H9 (cell line): ENCODE measurements around the gene PGA4. TPM values are rescaled to one million over a fixed set of nuclear protein-coding genes. Genes with fewer than 3 reads are reported as not detected.

Experiments
- DNase-seq: peaks from one replicate; pipeline ENCODE4 v3.0.0-alpha.2; 2017
- H2AFZ ChIP-seq: one replicate; pipeline ENCODE4 v1.6.1; 2013; ENCODE audit warnings: mild to moderate bottlenecking, low read length, control low read depth, moderate library complexity
- H2AK5ac ChIP-seq: 2 replicates; pipeline ENCODE4 v1.6.1; 2013; ENCODE audit warnings: low read length, control low read depth, mixed read lengths; ENCODE audit not compliant: insufficient read length
- H2BK120ac ChIP-seq: one replicate; pipeline ENCODE4 v1.6.1; 2013; ENCODE audit warnings: low read depth, mild to moderate bottlenecking, low read length, control low read depth, inconsistent platforms; ENCODE audit not compliant: poor library complexity, severe bottlenecking
- H2BK12ac ChIP-seq: 2 replicates; pipeline ENCODE4 v1.6.1; 2013; ENCODE audit warnings: low read length, control low read depth, mixed read lengths, low read depth; ENCODE audit not compliant: insufficient read length
- H2BK15ac ChIP-seq: 2 replicates; pipeline ENCODE4 v1.6.1; 2013; ENCODE audit warnings: low read depth, low read length, control low read depth
- H2BK20ac ChIP-seq: one replicate; pipeline ENCODE4 v1.6.1; 2013; ENCODE audit warnings: low read depth, mild to moderate bottlenecking, low read length, control low read depth, inconsistent platforms; ENCODE audit not compliant: poor library complexity, severe bottlenecking
- H2BK5ac ChIP-seq: 2 replicates; pipeline ENCODE4 v1.6.1; 2013; ENCODE audit warnings: low read length, control low read depth, mixed read lengths; ENCODE audit not compliant: insufficient read length
- H3K14ac ChIP-seq: 2 replicates; pipeline ENCODE4 v1.6.1; 2013; ENCODE audit warnings: low read length, control low read depth; ENCODE audit not compliant: insufficient read depth
- H3K18ac ChIP-seq: 2 replicates; pipeline ENCODE4 v1.6.1; 2013; ENCODE audit warnings: low read depth, mild to moderate bottlenecking, mixed read lengths, low read length, control low read depth; ENCODE audit not compliant: insufficient read length
- H3K23ac ChIP-seq: 2 replicates; pipeline ENCODE4 v1.6.1; 2013; ENCODE audit warnings: low read length, control low read depth, mixed read lengths, low read depth; ENCODE audit not compliant: insufficient read length
- H3K23me2 ChIP-seq: 2 replicates; pipeline ENCODE4 v1.6.1; 2013; ENCODE audit warnings: low read depth, mild to moderate bottlenecking, mixed read lengths, low read length, control low read depth; ENCODE audit not compliant: insufficient read length, poor library complexity, severe bottlenecking
- H3K27ac ChIP-seq: 2 replicates; pipeline ENCODE4 v1.5.1; 2013; ENCODE audit warnings: low read length, control low read depth, mixed read lengths, low read depth; ENCODE audit not compliant: insufficient read length
- H3K27me3 ChIP-seq: 2 replicates; pipeline ENCODE4 v1.6.1; 2013; ENCODE audit warnings: low read length, control low read depth, inconsistent platforms; ENCODE audit not compliant: insufficient read depth
- H3K4ac ChIP-seq: 2 replicates; pipeline ENCODE4 v1.6.1; 2013; ENCODE audit warnings: low read depth, mild to moderate bottlenecking, control low read depth, inconsistent platforms, low read length, moderate library complexity
- H3K4me1 ChIP-seq: 2 replicates; pipeline ENCODE4 v1.6.1; 2013; ENCODE audit warnings: low read length, control low read depth, inconsistent platforms; ENCODE audit not compliant: insufficient read depth
- H3K4me2 ChIP-seq: 2 replicates; pipeline ENCODE4 v1.6.1; 2013; ENCODE audit warnings: low read length, control low read depth, mixed read lengths; ENCODE audit not compliant: insufficient read length, insufficient read depth
- H3K56ac ChIP-seq: 2 replicates; pipeline ENCODE4 v1.6.1; 2013; ENCODE audit warnings: low read depth, mild to moderate bottlenecking, mixed read lengths, low read length, control low read depth; ENCODE audit not compliant: insufficient read length
- H3K79me1 ChIP-seq: 2 replicates; pipeline ENCODE4 v1.6.1; 2013; ENCODE audit warnings: low read depth, mild to moderate bottlenecking, moderate library complexity, low read length, control low read depth, inconsistent platforms; ENCODE audit not compliant: insufficient read depth, poor library complexity, severe bottlenecking
- H3K79me2 ChIP-seq: 2 replicates; pipeline ENCODE4 v1.6.1; 2013; ENCODE audit warnings: low read length, control low read depth, inconsistent platforms; ENCODE audit not compliant: insufficient read depth
- H3K9ac ChIP-seq: 2 replicates; pipeline ENCODE4 v1.6.1; 2013; ENCODE audit warnings: low read length, control low read depth, mixed read lengths; ENCODE audit not compliant: insufficient read length; ENCODE audit errors: extremely low read depth
- H3K9me3 ChIP-seq: one replicate; pipeline ENCODE4 v1.6.1; 2013; ENCODE audit warnings: low read depth, low read length, inconsistent platforms; ENCODE audit not compliant: control insufficient read depth
- H3T11ph ChIP-seq: one replicate; pipeline ENCODE4 v1.6.1; 2013; ENCODE audit warnings: mild to moderate bottlenecking, low read length, control low read depth, inconsistent platforms
- H4K20me1 ChIP-seq: one replicate; pipeline ENCODE4 v1.6.1; 2013; ENCODE audit not compliant: control insufficient read depth, insufficient read length, insufficient read depth
- H4K5ac ChIP-seq: 2 replicates; pipeline ENCODE4 v1.6.1; 2013; ENCODE audit warnings: low read depth, mild to moderate bottlenecking, mixed read lengths, low read length, control low read depth; ENCODE audit not compliant: insufficient read length
- H4K8ac ChIP-seq: replicated peaks from 2 replicates; pipeline ENCODE4 v1.6.1; 2013; ENCODE audit warnings: low read length, control low read depth, mixed read lengths, low read depth; ENCODE audit not compliant: insufficient read length
- H4K91ac ChIP-seq: 2 replicates; pipeline ENCODE4 v1.6.1; 2013; ENCODE audit warnings: low read depth, mild to moderate bottlenecking, moderate library complexity, mixed read lengths, low read length, control low read depth; ENCODE audit not compliant: insufficient read length
- H3K27ac Mint-ChIP-seq, 3 experiments: 2 replicates in 2 of 3; 3 replicates in 1 of 3; pipeline ENCODE4 v1.8.0; 2020 to 2021; ENCODE audit warnings: mixed read lengths in 3 of 3, mild to moderate bottlenecking in 1 of 3, moderate library complexity in 1 of 3
- H3K27me3 Mint-ChIP-seq: 2 replicates; pipeline ENCODE4 v1.8.0; 2021; ENCODE audit warnings: low read depth, mild to moderate bottlenecking, moderate library complexity, mixed read lengths
- H3K36me3 Mint-ChIP-seq, 3 experiments: 2 replicates in 2 of 3; 3 replicates in 1 of 3; pipeline ENCODE4 v1.8.0; 2020 to 2021; ENCODE audit warnings: low read depth in 3 of 3, mixed read lengths in 3 of 3; ENCODE audit not compliant: insufficient read depth in 1 of 3
- H3K4me1 Mint-ChIP-seq, 2 experiments: 2 replicates each; pipeline ENCODE4 v1.8.0; 2020; ENCODE audit warnings: mixed read lengths in 2 of 2
- H3K4me3 Mint-ChIP-seq, 2 experiments: 2 replicates in 1 of 2; 3 replicates in 1 of 2; pipeline ENCODE4 v1.8.0; 2020 to 2021; ENCODE audit warnings: mild to moderate bottlenecking in 2 of 2, mixed read lengths in 2 of 2, moderate library complexity in 1 of 2
- H3K9me3 Mint-ChIP-seq, 2 experiments: 2 replicates in 1 of 2; 3 replicates in 1 of 2; pipeline ENCODE4 v1.8.0; 2020; ENCODE audit warnings: mild to moderate bottlenecking in 2 of 2, mixed read lengths in 2 of 2, moderate library complexity in 1 of 2
- WGBS: extraction: QIAGEN DNeasy Blood & Tissue Kit; methylation state at CpG from one replicate; pipeline ENCODE4 v1.1.7; 2013; ENCODE audit warnings: missing lambda C conversion rate, low lambda C conversion rate, mixed read lengths; ENCODE audit not compliant: insufficient read length; ENCODE audit errors: extremely low coverage; 5-methylcytosine and 5-hydroxymethylcytosine counted together
- total RNA-seq: library from RNA; stranded (reverse); gene quantifications from 2 replicates; pipeline ENCODE4 v1.2.1, GENCODE V29; 2021
- TF ChIP-seq, protein P1 (sequence below): fragments of 200-600 bp; sonication (generic); conservative IDR thresholded peaks from 3 replicates; pipeline ENCODE4 v1.8.0; 2021; ENCODE audit warnings: antibody characterized with exemption, mild to moderate bottlenecking

The PGA4 gene
- total RNA-seq, 1 experiment from 2014 or later = not detected

DNA sequence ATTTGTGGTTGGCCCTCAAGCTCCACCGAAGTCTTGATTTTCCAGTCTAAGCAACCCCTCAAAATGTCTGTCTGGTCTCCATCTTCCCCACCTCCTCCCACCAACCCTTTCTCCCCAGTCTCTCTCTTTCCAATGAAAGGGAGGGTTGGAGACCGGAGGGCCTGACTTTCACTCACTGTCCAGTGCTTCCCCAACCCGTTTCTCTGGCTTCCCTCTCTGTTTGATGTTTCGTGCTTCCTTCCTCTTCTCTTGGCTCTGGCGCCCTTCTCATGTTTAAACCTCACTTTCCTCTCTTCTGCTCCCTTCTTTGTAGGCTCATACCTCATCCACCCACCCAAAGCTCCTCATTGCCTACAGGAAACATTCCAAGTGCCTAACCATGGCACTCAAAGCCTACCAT is 49.8 kb upstream of the PGA4 start:
- H3K4me1 Mint-ChIP-seq = no peaks in the 10 kb centered on the region
- H3K27ac Mint-ChIP-seq = no peak overlapping the region
- no CpG with 5 or more reads among the region's 5 CpGs for WGBS
- no peak overlapping the region for H2BK20ac ChIP-seq
- H4K20me1 ChIP-seq = no peaks in the 10 kb centered on the region
- no peaks in the 10 kb centered on the region for H3K79me1 ChIP-seq
- no peak overlapping the region for H3K14ac ChIP-seq
- H3K9me3 Mint-ChIP-seq = peaks cover 4 to 7% of the 10 kb centered on the region in 2 experiments; a peak in 4 of 5 replicates
- no peak overlapping the region for H3K9ac ChIP-seq
- H3K27ac ChIP-seq = no peak overlapping the region
- TF ChIP-seq, protein P1, sequence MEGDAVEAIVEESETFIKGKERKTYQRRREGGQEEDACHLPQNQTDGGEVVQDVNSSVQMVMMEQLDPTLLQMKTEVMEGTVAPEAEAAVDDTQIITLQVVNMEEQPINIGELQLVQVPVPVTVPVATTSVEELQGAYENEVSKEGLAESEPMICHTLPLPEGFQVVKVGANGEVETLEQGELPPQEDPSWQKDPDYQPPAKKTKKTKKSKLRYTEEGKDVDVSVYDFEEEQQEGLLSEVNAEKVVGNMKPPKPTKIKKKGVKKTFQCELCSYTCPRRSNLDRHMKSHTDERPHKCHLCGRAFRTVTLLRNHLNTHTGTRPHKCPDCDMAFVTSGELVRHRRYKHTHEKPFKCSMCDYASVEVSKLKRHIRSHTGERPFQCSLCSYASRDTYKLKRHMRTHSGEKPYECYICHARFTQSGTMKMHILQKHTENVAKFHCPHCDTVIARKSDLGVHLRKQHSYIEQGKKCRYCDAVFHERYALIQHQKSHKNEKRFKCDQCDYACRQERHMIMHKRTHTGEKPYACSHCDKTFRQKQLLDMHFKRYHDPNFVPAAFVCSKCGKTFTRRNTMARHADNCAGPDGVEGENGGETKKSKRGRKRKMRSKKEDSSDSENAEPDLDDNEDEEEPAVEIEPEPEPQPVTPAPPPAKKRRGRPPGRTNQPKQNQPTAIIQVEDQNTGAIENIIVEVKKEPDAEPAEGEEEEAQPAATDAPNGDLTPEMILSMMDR = no peak
- no peaks in the 10 kb centered on the region for H3K4me1 ChIP-seq
- H2BK15ac ChIP-seq = no peak overlapping the region
- H3K4ac ChIP-seq = no peak overlapping the region
- no peak overlapping the region for H3K4me2 ChIP-seq
- H3K23me2 ChIP-seq = no peaks in the 10 kb centered on the region
- H2BK5ac ChIP-seq = no peak overlapping the region
- H4K5ac ChIP-seq = no peak overlapping the region
- H3K18ac ChIP-seq = no peak overlapping the region
- no peaks in the 10 kb centered on the region for H3K27me3 ChIP-seq
- no peak overlapping the region for H4K8ac ChIP-seq
- H3T11ph ChIP-seq = no peak overlapping the region
- H3K79me2 ChIP-seq = no peaks in the 10 kb centered on the region
- peaks cover 0 to 2% (median 0%) of the 10 kb centered on the region in 3 experiments; a peak in 1 of 7 replicates for H3K36me3 Mint-ChIP-seq
- no peak overlapping the region for H2BK120ac ChIP-seq
- H4K91ac ChIP-seq = no peak overlapping the region
- no peak overlapping the region for H2BK12ac ChIP-seq
- no peak for DNase-seq
- H3K56ac ChIP-seq = no peak overlapping the region
- no peaks in the 10 kb centered on the region for H3K9me3 ChIP-seq
- H3K23ac ChIP-seq = no peak overlapping the region
- no peak overlapping the region for H2AK5ac ChIP-seq
- peaks cover 34% of the 10 kb centered on the region for H3K27me3 Mint-ChIP-seq
- no peak overlapping the region for H2AFZ ChIP-seq
- H3K4me3 Mint-ChIP-seq = no peak overlapping the region
